CD4-positive, alpha-beta memory T cell (primary cell): ENCODE measurements around the gene CCZ1. TPM values are rescaled to one million over a fixed set of nuclear protein-coding genes. Genes with fewer than 3 reads are reported as not detected.
"Not testable (repeated sequence)": the region's sequence is repeated elsewhere in the genome, so short reads cannot be mapped to it uniquely, and the experiment has no call there.

Source experiments
- CTCF ChIA-PET: fragments of 350-600 bp; sonication (Branson Sonifier 250); formaldehyde crosslinking; loops from one replicate; lab custom pipeline; 2021; ENCODE audit warnings: inconsistent platforms; ENCODE audit not compliant: partially characterized antibody; lab: Charles Lee
- POLR2A ChIA-PET: fragments of 350-600 bp; sonication (Branson Sonifier 250); formaldehyde crosslinking; loops from one replicate; lab custom pipeline; 2021; ENCODE audit not compliant: partially characterized antibody; lab: Charles Lee
- DNase-seq, 5 donors: peaks; one replicate each; pipeline versions ENCODE4 v3.0.0 to v3.0.0-alpha.2; 2020 to 2022; ENCODE audit warnings: mixed read lengths in 1 of 5
- H3K27ac ChIP-seq: one replicate; pipeline ENCODE4 v1.7.0; 2013; ENCODE audit warnings: low read depth, low read length
- H3K27me3 ChIP-seq: 2 replicates; pipeline ENCODE4 v1.7.0; 2013; ENCODE audit warnings: mild to moderate bottlenecking, low read length, moderate library complexity; ENCODE audit not compliant: insufficient read depth
- H3K36me3 ChIP-seq: 2 replicates; pipeline ENCODE4 v1.7.0; 2013; ENCODE audit warnings: mild to moderate bottlenecking, low read length, moderate library complexity; ENCODE audit not compliant: insufficient read depth
- H3K4me1 ChIP-seq: 2 replicates; pipeline ENCODE4 v1.7.0; 2013; ENCODE audit warnings: mild to moderate bottlenecking, low read length, moderate library complexity; ENCODE audit not compliant: insufficient read depth
- H3K4me3 ChIP-seq, 2 donors: one replicate each; pipeline ENCODE4 v1.7.0; 2013; ENCODE audit warnings: low read length in 2 of 2, mild to moderate bottlenecking in 1 of 2
- H3K9me3 ChIP-seq, 2 donors: one replicate each; pipeline ENCODE4 v1.7.0; 2013; ENCODE audit warnings: low read length in 2 of 2, control low read depth in 1 of 2; ENCODE audit not compliant: control insufficient read depth in 1 of 2
- H3K27ac Mint-ChIP-seq, 7 donors: one replicate each; pipeline ENCODE4 v1.8.0; 2020 to 2021; ENCODE audit warnings: mixed read lengths in 7 of 7, mild to moderate bottlenecking in 6 of 7, inconsistent platforms in 3 of 7, moderate library complexity in 3 of 7
- H3K27me3 Mint-ChIP-seq, 2 donors: one replicate each; pipeline ENCODE4 v1.8.0; 2020 to 2021; ENCODE audit warnings: mixed read lengths in 2 of 2
- H3K36me3 Mint-ChIP-seq, 2 donors: one replicate each; pipeline ENCODE4 v1.8.0; 2020 to 2021; ENCODE audit warnings: mixed read lengths in 2 of 2, inconsistent platforms in 1 of 2, mild to moderate bottlenecking in 1 of 2
- H3K4me1 Mint-ChIP-seq, 4 donors: one replicate each; pipeline ENCODE4 v1.8.0; 2020 to 2021; ENCODE audit warnings: mixed read lengths in 4 of 4, mild to moderate bottlenecking in 1 of 4
- H3K4me3 Mint-ChIP-seq, 8 donors: one replicate each; pipeline ENCODE4 v1.8.0; 2020 to 2021; ENCODE audit warnings: mixed read lengths in 8 of 8, mild to moderate bottlenecking in 7 of 8, moderate library complexity in 6 of 8, inconsistent platforms in 3 of 8
- H3K9me3 Mint-ChIP-seq, 8 donors: one replicate each; pipeline ENCODE4 v1.8.0; 2020 to 2021; ENCODE audit warnings: mixed read lengths in 8 of 8, mild to moderate bottlenecking in 5 of 8, inconsistent platforms in 3 of 8, moderate library complexity in 1 of 8
- intact Hi-C: fragments of 100-400 bp; cut with micrococcal nuclease; formaldehyde crosslinking; loops from one replicate; pipeline ENCODE4 v1.15.1; 2023
- polyA plus RNA-seq, 2 donors: library from polyadenylated mRNA; unstranded; fragments of 300-500 nt; fragmentation: Illumina TruSeq; gene quantifications; one replicate each; pipeline ENCODE4 v1.2.3, GENCODE V29; 2021
- total RNA-seq, 2 experiments: library from RNA; stranded (reverse); gene quantifications; one replicate each; pipeline ENCODE4 v1.2.3, GENCODE V29; 2021

CCZ1 gene
- total RNA-seq, result 10 to 100 TPM; 74.8 to 78.0 TPM
- 10 to 100 TPM; 46.8 to 55.4 TPM for polyA plus RNA-seq

GRCh38 chr7:5898480-5899224 lies at the start of gene CCZ1:
Gene CCZ1, plus strand, starts transcription at chr7:5898733. Its CDS starts 67 bp downstream, at chr7:5898800.
- CTCF ChIA-PET, POLR2A ChIA-PET, H3K4me3 ChIP-seq, intact Hi-C loops, H3K9me3 Mint-ChIP-seq, H3K4me1 ChIP-seq, H3K27me3 ChIP-seq, H3K36me3 Mint-ChIP-seq, H3K36me3 ChIP-seq, H3K9me3 ChIP-seq, H3K27me3 Mint-ChIP-seq: not testable (repeated sequence)
- H3K4me3 Mint-ChIP-seq, result peak within 1 kb of the TSS; percentile 85 to 92 (median 89)
- peak within 1 kb of the TSS; percentile 78 to 92 (median 86) for H3K27ac Mint-ChIP-seq
- peak within 1 kb of the TSS; percentile 43 for H3K27ac ChIP-seq
- H3K4me1 Mint-ChIP-seq, result peaks cover 3 to 10% (median 7%) of the 10 kb centered on the region in 4 donors
- peak; percentile 52 to 88 (median 77) for DNase-seq

GRCh38 chr7:5850944-5851343 lies 47.6 kb upstream of the CCZ1 start:
- no peaks in the 10 kb centered on the region for H3K27me3 Mint-ChIP-seq
- Histone ChIP-seq H3K27me3 (no peaks in the 10 kb centered on the region), H3K9me3 (no peaks in the 10 kb centered on the region), H3K36me3 (peaks cover 12% of the 10 kb centered on the region), H3K4me3 (no peak overlapping the region), H3K4me1 (no peaks in the 10 kb centered on the region), H3K27ac (no peak overlapping the region)
- no peak overlapping the region for H3K4me3 Mint-ChIP-seq
- POLR2A ChIA-PET, result no interaction called here
- intact Hi-C loops, result loop anchor here (10.0 kb wide), 1 partner anchor 144 kb away; no protein-coding TSS in a partner anchor
- peak overlapping the region in 2 of 7 donors; percentile 15 to 36 for H3K27ac Mint-ChIP-seq
- peaks cover 0 to 2% (median 0%) of the 10 kb centered on the region in 8 donors for H3K9me3 Mint-ChIP-seq
- no peak for DNase-seq
- H3K36me3 Mint-ChIP-seq, result peaks cover 13 to 35% of the 10 kb centered on the region in 2 donors
- CTCF ChIA-PET, result interaction anchor here (0.7 kb wide), 1 partner anchor 148 kb away, joined by 3 read pairs; no protein-coding TSS in a partner anchor
- peaks cover 0 to 4% (median 0%) of the 10 kb centered on the region in 4 donors for H3K4me1 Mint-ChIP-seq

- Mint-ChIP-seq H3K36me3 (peaks cover 7 to 28% of the 10 kb centered on the region in 2 donors), H3K4me3 (no peak overlapping the region), H3K27ac (peak overlapping the region in 3 of 7 donors; percentile 42 to 61 (median 55)), H3K4me1 (peaks cover 12 to 30% (median 20%) of the 10 kb centered on the region in 4 donors), H3K9me3 (peaks cover 0 to 2% (median 0%) of the 10 kb centered on the region in 8 donors), H3K27me3 (no peaks in the 10 kb centered on the region)
- DNase-seq, result no peak
- Histone ChIP-seq H3K9me3 (no peaks in the 10 kb centered on the region), H3K27me3 (no peaks in the 10 kb centered on the region), H3K27ac (no peak overlapping the region), H3K4me1 (peaks cover 11% of the 10 kb centered on the region), H3K36me3 (peaks cover 4% of the 10 kb centered on the region), H3K4me3 (no peak overlapping the region)
- ChIA-PET POLR2A (interaction anchor here (0.5 to 1.3 kb wide), 2 partner anchors 39 to 73 kb away, joined by 3 to 4 read pairs; partner anchors contain the start of gene RNF216), CTCF (interaction anchor here (1.0 to 3.8 kb wide), 2 partner anchors 18 to 27 kb away, joined by 3 to 20 read pairs; no protein-coding TSS in a partner anchor)
- intact Hi-C loops, result loop anchor here (5.0 to 10.0 kb wide), 2 partner anchors 140 to 853 kb away; partner anchors contain the start of gene ZNF12
These were observed 43.8 kb upstream of the CCZ1 start for GRCh38 chr7:5854738-5855137.

GRCh38 chr7:5857041-5857575 lies 41.4 kb upstream of the CCZ1 start:
- not testable (repeated sequence) for H3K27ac ChIP-seq, DNase-seq, H3K9me3 Mint-ChIP-seq, H3K4me3 ChIP-seq, H3K9me3 ChIP-seq, H3K27me3 Mint-ChIP-seq, H3K27me3 ChIP-seq, H3K36me3 ChIP-seq
- Mint-ChIP-seq H3K36me3 (peaks cover 7 to 17% of the 10 kb centered on the region in 2 donors), H3K4me3 (peak overlapping the region in 1 of 8 donors; percentile 15), H3K27ac (peak overlapping the region in 5 of 7 donors; percentile 70 to 89 (median 82)), H3K4me1 (peaks cover 12 to 30% (median 18%) of the 10 kb centered on the region in 4 donors)
- H3K4me1 ChIP-seq, result peaks cover 11% of the 10 kb centered on the region
- intact Hi-C loops, result loop anchor here (2.0 to 10.0 kb wide), 3 partner anchors 138 to 850 kb away; partner anchors contain the start of genes INTS15 and ZNF12
- CTCF ChIA-PET, result interaction anchor here (0.7 to 3.8 kb wide), 13 partner anchors 8 to 490 kb away, joined by 3 to 20 read pairs (median 6); partner anchors contain the start of gene ANKRD61
- POLR2A ChIA-PET, result interaction anchor here (1.2 to 2.5 kb wide), 6 partner anchors 19 to 152 kb away, joined by 3 to 11 read pairs (median 5); partner anchors contain the start of genes AIMP2 and PMS2

- not testable (repeated sequence) for H3K27me3 ChIP-seq, H3K9me3 Mint-ChIP-seq, H3K4me3 ChIP-seq, H3K27me3 Mint-ChIP-seq, H3K9me3 ChIP-seq, H3K36me3 ChIP-seq
- Histone ChIP-seq H3K4me1 (peaks cover 11% of the 10 kb centered on the region), H3K27ac (peak overlapping the region; percentile 53)
- Mint-ChIP-seq H3K27ac (peak overlapping the region; percentile 89 to 97 (median 94)), H3K4me1 (peaks cover 12 to 30% (median 18%) of the 10 kb centered on the region in 4 donors), H3K4me3 (peak overlapping the region; percentile 59 to 78 (median 64)), H3K36me3 (peaks cover 11 to 18% of the 10 kb centered on the region in 2 donors)
- peak; percentile 74 to 87 (median 78) for DNase-seq
- ChIA-PET CTCF (interaction anchor here (1.0 to 2.2 kb wide), 3 partner anchors 16 to 465 kb away, joined by 3 to 5 read pairs (median 3); no protein-coding TSS in a partner anchor), POLR2A (interaction anchor here (0.6 to 2.4 kb wide), 4 partner anchors 11 to 77 kb away, joined by 3 to 5 read pairs (median 4); partner anchors contain the start of gene RNF216)
- intact Hi-C loops, result loop anchor here (5.0 to 10.0 kb wide), 2 partner anchors 136 to 849 kb away; partner anchors contain the start of gene ZNF12
These were observed 40.0 kb upstream of the CCZ1 start for GRCh38 chr7:5858494-5858893.

GRCh38 chr7:5861281-5861680 lies 37.3 kb upstream of the CCZ1 start:
- H3K9me3 Mint-ChIP-seq, H3K27ac ChIP-seq, H3K4me3 ChIP-seq, H3K4me3 Mint-ChIP-seq, H3K27me3 ChIP-seq, H3K27me3 Mint-ChIP-seq, intact Hi-C loops, CTCF ChIA-PET, DNase-seq, H3K9me3 ChIP-seq, POLR2A ChIA-PET, H3K36me3 ChIP-seq: not testable (repeated sequence)
- H3K27ac Mint-ChIP-seq, result peak overlapping the region in 1 of 7 donors; percentile 41
- H3K4me1 Mint-ChIP-seq, result peaks cover 11 to 29% (median 18%) of the 10 kb centered on the region in 4 donors
- H3K36me3 Mint-ChIP-seq, result peaks cover 5 to 13% of the 10 kb centered on the region in 2 donors
- peaks cover 11% of the 10 kb centered on the region for H3K4me1 ChIP-seq
